Measurements from ENCODE around the gene LIFR. TPM values are rescaled to one million over a fixed set of nuclear protein-coding genes. Genes with fewer than 3 reads are reported as not detected.

Gene LIFR
- polyA plus RNA-seq (2011; rRNA removed) (6.2 and 7.9 TPM in 2 replicates), polyA plus RNA-seq (2017; fragmentation: RNase III; extraction: RNeasy Plus Mini Kit Qiagen cat#74134 plus additional on column Dnase treatment) (3.8 to 6.2 TPM (median 5.5 TPM) in 3 replicates), polyA minus RNA-seq (2011; rRNA and poly(A)+ RNA removed) (8.2 and 8.8 TPM in 2 replicates)
- polyA plus RNA-seq (2012; cell fraction: cytosol; rRNA removed) = 0.90 and 1.0 TPM in 2 replicates
- polyA plus RNA-seq (2012; cell fraction: nucleus; rRNA removed) = 0.97 and 1.3 TPM in 2 replicates

GRCh38 chr5:38556599-38557307 is at the start of gene LIFR:
Gene LIFR (minus strand): TSS chr5:38556646. CDS start chr5:38530647, 25,999 bp downstream.
- POLR2A ChIA-PET = interaction anchor here (1.3 kb wide), 1 partner anchor 115 kb away, joined by 4 read pairs; no protein-coding TSS in a partner anchor
- peak; percentile 83 to 88 for ATAC-seq
- DNase-seq (ENCODE audit: low read depth in 1 of 2, low spot score in 1 of 2) = peak; percentile 58 to 85
- Histone ChIP-seq H3K9me3 (no peaks in the 10 kb centered on the region), H3K4me1 (peaks cover 14% of the 10 kb centered on the region), H3K4me2 (peak within 1 kb of the TSS; percentile 95), H3K27ac (peak within 1 kb of the TSS; percentile 97 to 99), H3K4me3 (peak within 1 kb of the TSS; percentile 96)
- WGBS (ENCODE audit: missing lambda C conversion rate) = 0% methylated on average over 21 of the region's 88 CpGs
- no peak for FAIRE-seq
- CTCF ChIA-PET = interaction anchor here (0.7 to 6.7 kb wide), 6 partner anchors 11 to 253 kb away, joined by 3 to 62 read pairs (median 3); no protein-coding TSS in a partner anchor
- TF ChIP-seq PHF8 (IDR thresholded peaks at IDR 0.05; ENCODE audit: borderline replicate concordance, low read depth) = peak; percentile 81; the same call in 1 of the 2 replicates
- no peak for TF ChIP-seq ELK1 (IDR thresholded peaks at IDR 0.05; ENCODE audit: low read depth, low read length)
- no peak for TF ChIP-seq RFX5 (IDR thresholded peaks at IDR 0.05)
- no peak for TF ChIP-seq ZFP36 (IDR thresholded peaks at IDR 0.05; ENCODE audit: borderline replicate concordance, partially characterized antibody)
- no peak for TF ChIP-seq ATOH8 (CRISPR knock-in tag; IDR thresholded peaks at IDR 0.05; ENCODE audit: low read depth)
- no peak for TF ChIP-seq HMGXB4 (CRISPR knock-in tag; IDR thresholded peaks at IDR 0.05; ENCODE audit: borderline replicate concordance)
- TF ChIP-seq KDM5A (IDR thresholded peaks at IDR 0.05) = no peak
- no peak for TF ChIP-seq USF2 (IDR thresholded peaks at IDR 0.05)
- TF ChIP-seq RCOR1 (IDR thresholded peaks at IDR 0.05; ENCODE audit: low read depth, low read length) = no peak
- TF ChIP-seq E2F6 (IDR thresholded peaks at IDR 0.05; ENCODE audit: borderline replicate concordance, low read depth) = peak; percentile 62; the same call in 1 of the 2 replicates
- no peak for TF ChIP-seq ZNF302 (CRISPR knock-in tag; IDR thresholded peaks at IDR 0.05)
- no peak for TF ChIP-seq EHF (CRISPR knock-in tag; IDR thresholded peaks at IDR 0.05)
- peak; percentile 58; the same call in 1 of the 2 replicates for TF ChIP-seq HOXB5 (CRISPR knock-in tag; IDR thresholded peaks at IDR 0.05)
- no peak for TF ChIP-seq BHLHE40 (IDR thresholded peaks at IDR 0.05; ENCODE audit: low read depth, low read length)
- TF ChIP-seq ESRRA (IDR thresholded peaks at IDR 0.05; ENCODE audit: borderline replicate concordance, low read length) = no peak
- 0 out of 3 replicates have a peak, but pooled peaks have one; percentile 77 for TF ChIP-seq BCL3 (IDR thresholded peaks at IDR 0.05)
- no peak for TF ChIP-seq NFE2L2 (conservative IDR thresholded peaks at IDR 0.05; ENCODE audit: low read length)
- TF ChIP-seq HES2 (IDR thresholded peaks at IDR 0.05) = no peak
- peak; percentile 12 to 24; a peak in 2 of 5 replicates for TF ChIP-seq RAD21 (conservative IDR thresholded peaks at IDR 0.05 in 1 of 2, IDR thresholded peaks at IDR 0.05 in 1 of 2)
- no peak for TF ChIP-seq GATA3 (IDR thresholded peaks at IDR 0.05; ENCODE audit: borderline replicate concordance)
- no peak for TF ChIP-seq MYC (IDR thresholded peaks at IDR 0.05; ENCODE audit: borderline replicate concordance, low read length)
- TF ChIP-seq HOXA7 (CRISPR knock-in tag; IDR thresholded peaks at IDR 0.05) = no peak
- TF ChIP-seq FOXS1 (CRISPR knock-in tag; IDR thresholded peaks at IDR 0.05) = no peak
- TF ChIP-seq MAFK (IDR thresholded peaks at IDR 0.05; ENCODE audit: partially characterized antibody) = no peak
- peak; percentile 84 for TF ChIP-seq POLR2A (IDR thresholded peaks at IDR 0.05; ENCODE audit: low read length)
- TF ChIP-seq CTCF (IDR thresholded peaks at IDR 0.05) = no peak
- no peak for TF ChIP-seq EHMT2 (IDR thresholded peaks at IDR 0.05; ENCODE audit: low read depth)
- no peak for TF ChIP-seq EP300 (IDR thresholded peaks at IDR 0.05)
- no peak for TF ChIP-seq POLR2AphosphoS2 (conservative IDR thresholded peaks at IDR 0.05; ENCODE audit: low read length)
- no peak for TF ChIP-seq RARB (CRISPR knock-in tag; IDR thresholded peaks at IDR 0.05)

Data from A549 (cell line).